Measurements from ENCODE around the gene INSYN2B. TPM values are rescaled to one million over a fixed set of nuclear protein-coding genes. Genes with fewer than 3 reads are reported as not detected.
A peak's percentile ranks its signal among the peaks of the same experiment; 100 is the strongest.

Gene INSYN2B
- not detected for total RNA-seq

- no peak within 1 kb of the TSS for H3K4me3 Mint-ChIP-seq
- peak; percentile 59 for DNase-seq
- H3K27ac Mint-ChIP-seq: no peak within 1 kb of the TSS
- no peaks in the 10 kb centered on the region for H3K27me3 Mint-ChIP-seq (ENCODE audit: low read depth)
- CTCF ChIA-PET: interaction anchor here (0.6 to 1.9 kb wide), 7 partner anchors 8 to 765 kb away, joined by 3 to 11 read pairs (median 3); no protein-coding TSS in a partner anchor
- peaks cover 23% of the 10 kb centered on the region for H3K36me3 Mint-ChIP-seq (ENCODE audit: low read depth)
- H3K9me3 Mint-ChIP-seq: no peaks in the 10 kb centered on the region
- intact Hi-C loops (cut with micrococcal nuclease): loop anchor here (1.0 to 2.0 kb wide), 3 partner anchors 176 to 397 kb away; partner anchors contain the start of gene SPDL1
- H3K4me1 Mint-ChIP-seq (ENCODE audit: low read depth): no peaks in the 10 kb centered on the region
Measured at GRCh38 chr5:169980418-169981053, at the start of gene INSYN2B. Gene INSYN2B, minus strand, starts transcription at chr5:169980495. Its CDS starts 96,597 bp downstream, at chr5:169883898.

GRCh38 chr5:170028124-170028523 lies 47.8 kb upstream of the INSYN2B start:
- DNase-seq: no peak
- CTCF ChIA-PET: interaction anchor here (0.5 kb wide), 1 partner anchor 451 kb away, joined by 4 read pairs; no protein-coding TSS in a partner anchor
- Mint-ChIP-seq H3K4me3 (no peak overlapping the region), H3K36me3 (ENCODE audit: low read depth) (peaks cover 31% of the 10 kb centered on the region), H3K27ac (no peak overlapping the region), H3K9me3 (no peaks in the 10 kb centered on the region), H3K27me3 (ENCODE audit: low read depth) (no peaks in the 10 kb centered on the region), H3K4me1 (ENCODE audit: low read depth) (no peaks in the 10 kb centered on the region)
- intact Hi-C loops (cut with micrococcal nuclease): no loop called here

- no peak overlapping the region for H3K4me3 Mint-ChIP-seq
- no peaks in the 10 kb centered on the region for H3K9me3 Mint-ChIP-seq
- no peaks in the 10 kb centered on the region for H3K27me3 Mint-ChIP-seq (ENCODE audit: low read depth)
- intact Hi-C loops (cut with micrococcal nuclease): no loop called here
- no peak for DNase-seq
- peaks cover 40% of the 10 kb centered on the region for H3K36me3 Mint-ChIP-seq (ENCODE audit: low read depth)
- no peak overlapping the region for H3K27ac Mint-ChIP-seq
- CTCF ChIA-PET: interaction anchor here (0.7 kb wide), 1 partner anchor 11 kb away, joined by 3 read pairs; no protein-coding TSS in a partner anchor
- no peaks in the 10 kb centered on the region for H3K4me1 Mint-ChIP-seq (ENCODE audit: low read depth)
Measured at GRCh38 chr5:170025853-170026252, 45.6 kb upstream of the INSYN2B start.

GRCh38 chr5:170021506-170021905 lies 41.2 kb upstream of the INSYN2B start:
- no peak for DNase-seq
- Mint-ChIP-seq H3K27ac (no peak overlapping the region), H3K9me3 (no peaks in the 10 kb centered on the region), H3K4me1 (ENCODE audit: low read depth) (no peaks in the 10 kb centered on the region), H3K27me3 (ENCODE audit: low read depth) (no peaks in the 10 kb centered on the region), H3K4me3 (no peak overlapping the region), H3K36me3 (ENCODE audit: low read depth) (peaks cover 42% of the 10 kb centered on the region)
- intact Hi-C loops (cut with micrococcal nuclease): no loop called here
- CTCF ChIA-PET: no interaction called here

- no peak overlapping the region for H3K27ac Mint-ChIP-seq
- H3K4me1 Mint-ChIP-seq (ENCODE audit: low read depth): no peaks in the 10 kb centered on the region
- H3K4me3 Mint-ChIP-seq: no peak overlapping the region
- no peak for DNase-seq
- no peaks in the 10 kb centered on the region for H3K9me3 Mint-ChIP-seq
- CTCF ChIA-PET: no interaction called here
- intact Hi-C loops (cut with micrococcal nuclease): no loop called here
- H3K27me3 Mint-ChIP-seq (ENCODE audit: low read depth): no peaks in the 10 kb centered on the region
- peaks cover 37% of the 10 kb centered on the region for H3K36me3 Mint-ChIP-seq (ENCODE audit: low read depth)
Measured at GRCh38 chr5:170020423-170020822, 40.1 kb upstream of the INSYN2B start.

GRCh38 chr5:170012622-170013021 lies 32.3 kb upstream of the INSYN2B start:
- Mint-ChIP-seq H3K36me3 (ENCODE audit: low read depth) (peaks cover 21% of the 10 kb centered on the region), H3K9me3 (no peaks in the 10 kb centered on the region), H3K4me1 (ENCODE audit: low read depth) (no peaks in the 10 kb centered on the region), H3K27me3 (ENCODE audit: low read depth) (no peaks in the 10 kb centered on the region), H3K27ac (peak overlapping the region; percentile 16), H3K4me3 (no peak overlapping the region)
- intact Hi-C loops (cut with micrococcal nuclease): no loop called here
- CTCF ChIA-PET: no interaction called here
- DNase-seq: no peak

- no peak overlapping the region for H3K4me3 Mint-ChIP-seq
- DNase-seq: no peak
- intact Hi-C loops (cut with micrococcal nuclease): no loop called here
- H3K27me3 Mint-ChIP-seq (ENCODE audit: low read depth): no peaks in the 10 kb centered on the region
- no peak overlapping the region for H3K27ac Mint-ChIP-seq
- CTCF ChIA-PET: no interaction called here
- no peaks in the 10 kb centered on the region for H3K4me1 Mint-ChIP-seq (ENCODE audit: low read depth)
- peaks cover 21% of the 10 kb centered on the region for H3K36me3 Mint-ChIP-seq (ENCODE audit: low read depth)
- H3K9me3 Mint-ChIP-seq: no peaks in the 10 kb centered on the region
Measured at GRCh38 chr5:170011751-170012150, 31.5 kb upstream of the INSYN2B start.

GRCh38 chr5:170010595-170010994 lies 30.3 kb upstream of the INSYN2B start:
- Mint-ChIP-seq H3K27me3 (ENCODE audit: low read depth) (no peaks in the 10 kb centered on the region), H3K27ac (no peak overlapping the region), H3K4me1 (ENCODE audit: low read depth) (no peaks in the 10 kb centered on the region), H3K4me3 (no peak overlapping the region), H3K9me3 (no peaks in the 10 kb centered on the region), H3K36me3 (ENCODE audit: low read depth) (peaks cover 21% of the 10 kb centered on the region)
- DNase-seq: no peak
- CTCF ChIA-PET: no interaction called here
- intact Hi-C loops (cut with micrococcal nuclease): no loop called here

- peaks cover 29% of the 10 kb centered on the region for H3K36me3 Mint-ChIP-seq (ENCODE audit: low read depth)
- H3K27me3 Mint-ChIP-seq (ENCODE audit: low read depth): no peaks in the 10 kb centered on the region
- no peak overlapping the region for H3K27ac Mint-ChIP-seq
- no peaks in the 10 kb centered on the region for H3K4me1 Mint-ChIP-seq (ENCODE audit: low read depth)
- CTCF ChIA-PET: no interaction called here
- H3K9me3 Mint-ChIP-seq: peaks cover 2% of the 10 kb centered on the region
- H3K4me3 Mint-ChIP-seq: no peak overlapping the region
- DNase-seq: no peak
- intact Hi-C loops (cut with micrococcal nuclease): no loop called here
Measured at GRCh38 chr5:170008376-170008775, 28.1 kb upstream of the INSYN2B start.

- intact Hi-C loops (cut with micrococcal nuclease): no loop called here
- Mint-ChIP-seq H3K27ac (no peak overlapping the region), H3K4me1 (ENCODE audit: low read depth) (no peaks in the 10 kb centered on the region), H3K27me3 (ENCODE audit: low read depth) (no peaks in the 10 kb centered on the region), H3K4me3 (no peak overlapping the region), H3K36me3 (ENCODE audit: low read depth) (peaks cover 36% of the 10 kb centered on the region), H3K9me3 (peaks cover 2% of the 10 kb centered on the region)
- DNase-seq: no peak
- CTCF ChIA-PET: no interaction called here
Measured at GRCh38 chr5:170006021-170006420, 25.7 kb upstream of the INSYN2B start.

GRCh38 chr5:170000155-170000554 lies 19.9 kb upstream of the INSYN2B start:
- intact Hi-C loops (cut with micrococcal nuclease): no loop called here

GRCh38 chr5:169999621-170000020 lies 19.3 kb upstream of the INSYN2B start:
- H3K27me3 Mint-ChIP-seq (ENCODE audit: low read depth): no peaks in the 10 kb centered on the region
- H3K27ac Mint-ChIP-seq: no peak overlapping the region
- CTCF ChIA-PET: no interaction called here
- intact Hi-C loops (cut with micrococcal nuclease): no loop called here
- H3K36me3 Mint-ChIP-seq (ENCODE audit: low read depth): peaks cover 48% of the 10 kb centered on the region
- DNase-seq: no peak
- H3K4me1 Mint-ChIP-seq (ENCODE audit: low read depth): no peaks in the 10 kb centered on the region
- no peak overlapping the region for H3K4me3 Mint-ChIP-seq
- H3K9me3 Mint-ChIP-seq: peaks cover 2% of the 10 kb centered on the region

More at GRCh38 chr5:170000155-170000554, 19.9 kb upstream of the INSYN2B start:
- Mint-ChIP-seq H3K36me3 (ENCODE audit: low read depth) (peaks cover 47% of the 10 kb centered on the region), H3K4me3 (no peak overlapping the region), H3K4me1 (ENCODE audit: low read depth) (no peaks in the 10 kb centered on the region), H3K9me3 (peaks cover 2% of the 10 kb centered on the region), H3K27ac (no peak overlapping the region), H3K27me3 (ENCODE audit: low read depth) (no peaks in the 10 kb centered on the region)
- DNase-seq: no peak
- CTCF ChIA-PET: no interaction called here

GRCh38 chr5:169997798-169998197 lies 17.5 kb upstream of the INSYN2B start:
- H3K36me3 Mint-ChIP-seq (ENCODE audit: low read depth): peaks cover 48% of the 10 kb centered on the region
- H3K27me3 Mint-ChIP-seq (ENCODE audit: low read depth): no peaks in the 10 kb centered on the region
- H3K4me1 Mint-ChIP-seq (ENCODE audit: low read depth): no peaks in the 10 kb centered on the region
- no peak for DNase-seq
- CTCF ChIA-PET: no interaction called here
- intact Hi-C loops (cut with micrococcal nuclease): no loop called here
- H3K27ac Mint-ChIP-seq: no peak overlapping the region
- no peaks in the 10 kb centered on the region for H3K9me3 Mint-ChIP-seq
- H3K4me3 Mint-ChIP-seq: no peak overlapping the region
